Common myeloid progenitor, CD34-positive (primary cell): ENCODE results near the gene ERI3.

Experiments used
- CTCF ChIA-PET: fragments of 350-600 bp; sonication (Branson Sonifier 250); formaldehyde crosslinking; loops from one replicate; lab custom pipeline; 2021; ENCODE audit warnings: antibody characterized with exemption; lab: Charles Lee
- POLR2A ChIA-PET: fragments of 350-600 bp; sonication (Branson Sonifier 250); formaldehyde crosslinking; loops from one replicate; lab custom pipeline; 2021; ENCODE audit warnings: antibody characterized with exemption; lab: Charles Lee
- DNase-seq, 3 donors: peaks; one replicate each; pipeline versions ENCODE4 v3.0.0 to v3.0.0-alpha.2; 2013
- H3K27ac ChIP-seq, 2 experiments: 1 replicate in 1 of 2; 2 replicates in 1 of 2; pipeline ENCODE4 v1.7.0; 2013; ENCODE audit warnings: inconsistent platforms in 2 of 2, low read length in 2 of 2, mild to moderate bottlenecking in 2 of 2, low read depth in 1 of 2, moderate library complexity in 1 of 2; ENCODE audit not compliant: severe bottlenecking in 2 of 2, insufficient read depth in 1 of 2, poor library complexity in 1 of 2
- H3K27me3 ChIP-seq, 5 experiments: replicated peaks in 2 of 5; 1 replicate in 3 of 5; 2 replicates in 2 of 5; pipeline versions ENCODE4 v1.6.1 to v1.7.0; 2013; ENCODE audit warnings: low read length in 4 of 5, mild to moderate bottlenecking in 2 of 5, moderate library complexity in 2 of 5, inconsistent platforms in 1 of 5; ENCODE audit not compliant: insufficient read depth in 5 of 5, control insufficient read depth in 4 of 5
- H3K36me3 ChIP-seq, 4 experiments: 1 replicate in 2 of 4; 2 replicates in 2 of 4; pipeline versions ENCODE4 v1.6.1 to v1.7.0; 2013; ENCODE audit warnings: low read length in 3 of 4, control low read depth in 1 of 4, mild to moderate bottlenecking in 1 of 4; ENCODE audit not compliant: control insufficient read depth in 4 of 4, insufficient read depth in 4 of 4
- H3K4me1 ChIP-seq, 4 experiments: 1 replicate in 3 of 4; 2 replicates in 1 of 4; pipeline versions ENCODE4 v1.6.1 to v1.7.1; 2013; ENCODE audit warnings: low read length in 3 of 4, mild to moderate bottlenecking in 3 of 4, control low read depth in 1 of 4, inconsistent platforms in 1 of 4, moderate library complexity in 1 of 4; ENCODE audit not compliant: control insufficient read depth in 4 of 4, insufficient read depth in 4 of 4; ENCODE audit errors: control extremely low read depth in 1 of 4
- H3K4me3 ChIP-seq, 7 experiments: 1 replicate in 4 of 7; 2 replicates in 3 of 7; pipeline versions ENCODE4 v1.5.1 to v1.7.0; 2013; ENCODE audit warnings: mild to moderate bottlenecking in 7 of 7, low read length in 6 of 7, moderate library complexity in 6 of 7, inconsistent platforms in 2 of 7, low read depth in 2 of 7, control low read depth in 1 of 7; ENCODE audit not compliant: insufficient read depth in 4 of 7, control insufficient read depth in 1 of 7; ENCODE audit errors: extremely low read depth in 1 of 7
- H3K9me3 ChIP-seq, 5 experiments: 1 replicate in 4 of 5; 2 replicates in 1 of 5; pipeline versions ENCODE4 v1.6.1 to v1.7.1; 2013; ENCODE audit warnings: low read length in 4 of 5, mild to moderate bottlenecking in 2 of 5, inconsistent platforms in 1 of 5, low read depth in 1 of 5, moderate library complexity in 1 of 5; ENCODE audit not compliant: control insufficient read depth in 4 of 5, insufficient read depth in 2 of 5; ENCODE audit errors: control extremely low read depth in 1 of 5
- WGBS: methylation state at CpG from one replicate; pipeline ENCODE4 v1.1.5; 2013; ENCODE audit not compliant: insufficient coverage; 5-methylcytosine and 5-hydroxymethylcytosine counted together

Gene ERI3

GRCh38 chr1:44289530-44289929 is 65.5 kb downstream of the ERI3 start:
- WGBS: 98% methylated on average over 7 of the region's 7 CpGs
- ChIA-PET POLR2A (no interaction called here), CTCF (interaction anchor here (1.0 to 1.1 kb wide), 2 partner anchors 17 to 35 kb away, joined by 3 read pairs; no protein-coding TSS in a partner anchor)

GRCh38 chr1:44288883-44289282 is 66.2 kb downstream of the ERI3 start:
- no peaks in the 10 kb centered on the region for H3K9me3 ChIP-seq
- 98% methylated on average over 4 of the region's 4 CpGs for WGBS
- H3K27me3 ChIP-seq: no peaks in the 10 kb centered on the region
- H3K4me1 ChIP-seq: no peaks in the 10 kb centered on the region
- no peak overlapping the region for H3K4me3 ChIP-seq
- peaks cover 0 to 77% (median 35%) of the 10 kb centered on the region in 4 experiments for H3K36me3 ChIP-seq
- POLR2A ChIA-PET: no interaction called here
- no peak for DNase-seq
- no peak overlapping the region for H3K27ac ChIP-seq
- CTCF ChIA-PET: interaction anchor here (1.0 to 1.1 kb wide), 2 partner anchors 18 to 34 kb away, joined by 3 read pairs; no protein-coding TSS in a partner anchor

More at GRCh38 chr1:44289530-44289929, 65.5 kb downstream of the ERI3 start:
- Histone ChIP-seq H3K9me3 (no peaks in the 10 kb centered on the region), H3K36me3 (peaks cover 0 to 76% (median 36%) of the 10 kb centered on the region in 4 experiments), H3K4me3 (no peak overlapping the region), H3K4me1 (no peaks in the 10 kb centered on the region), H3K27ac (no peak overlapping the region), H3K27me3 (no peaks in the 10 kb centered on the region)
- DNase-seq: no peak

GRCh38 chr1:44284184-44284583 is 70.9 kb downstream of the ERI3 start:
- POLR2A ChIA-PET: no interaction called here
- no peaks in the 10 kb centered on the region for H3K27me3 ChIP-seq
- peaks cover 6 to 59% (median 40%) of the 10 kb centered on the region in 4 experiments for H3K36me3 ChIP-seq
- WGBS: 94% methylated on average over 2 of the region's 2 CpGs
- no peaks in the 10 kb centered on the region for H3K9me3 ChIP-seq
- no peak for DNase-seq
- no peak overlapping the region for H3K27ac ChIP-seq
- CTCF ChIA-PET: no interaction called here
- peaks cover 0 to 3% (median 0%) of the 10 kb centered on the region in 4 experiments for H3K4me1 ChIP-seq
- H3K4me3 ChIP-seq: no peak overlapping the region

- CTCF ChIA-PET: no interaction called here
- H3K4me3 ChIP-seq: no peak overlapping the region
- no peaks in the 10 kb centered on the region for H3K9me3 ChIP-seq
- no peaks in the 10 kb centered on the region for H3K27me3 ChIP-seq
- H3K36me3 ChIP-seq: peaks cover 6 to 56% (median 40%) of the 10 kb centered on the region in 4 experiments
- peaks cover 0 to 3% (median 0%) of the 10 kb centered on the region in 4 experiments for H3K4me1 ChIP-seq
- no peak overlapping the region for H3K27ac ChIP-seq
- POLR2A ChIA-PET: no interaction called here
- WGBS: 100% methylated on average over 2 of the region's 3 CpGs
- no peak for DNase-seq
Observed at GRCh38 chr1:44283524-44284173, 71.4 kb downstream of the ERI3 start.

- CTCF ChIA-PET: no interaction called here
- Histone ChIP-seq H3K27ac (no peak overlapping the region), H3K4me3 (no peak overlapping the region), H3K4me1 (peaks cover 0 to 3% (median 0%) of the 10 kb centered on the region in 4 experiments), H3K36me3 (peaks cover 6 to 48% (median 37%) of the 10 kb centered on the region in 4 experiments), H3K27me3 (no peaks in the 10 kb centered on the region), H3K9me3 (no peaks in the 10 kb centered on the region)
- 100% methylated on average over 7 of the region's 8 CpGs for WGBS
- DNase-seq: no peak
- POLR2A ChIA-PET: interaction anchor here (0.5 kb wide), 1 partner anchor 370 kb away, joined by 3 read pairs; no protein-coding TSS in a partner anchor
Observed at GRCh38 chr1:44282704-44283426, 72.2 kb downstream of the ERI3 start.

GRCh38 chr1:44281962-44282703 is 72.9 kb downstream of the ERI3 start:
- ChIA-PET CTCF (no interaction called here), POLR2A (interaction anchor here (0.6 kb wide), 1 partner anchor 13 kb away, joined by 3 read pairs; no protein-coding TSS in a partner anchor)
- Histone ChIP-seq H3K4me3 (no peak overlapping the region), H3K4me1 (peaks cover 0 to 3% (median 0%) of the 10 kb centered on the region in 4 experiments), H3K36me3 (peaks cover 6 to 45% (median 33%) of the 10 kb centered on the region in 4 experiments), H3K27me3 (no peaks in the 10 kb centered on the region), H3K27ac (no peak overlapping the region), H3K9me3 (no peaks in the 10 kb centered on the region)
- DNase-seq: no peak
- 86% methylated on average over 1 of the region's 1 CpG for WGBS
